ENCODE data around the gene EML6.

- no peak for TF ChIP-seq CTCF (conservative IDR thresholded peaks at IDR 0.05; ENCODE audit: low read length)
- TF ChIP-seq EZH2phosphoT487 (IDR thresholded peaks at IDR 0.05; ENCODE audit: borderline replicate concordance), result no peak
These were observed 39.9 kb upstream of the EML6 start for GRCh38 chr2:54683596-54683995.
